GM18867 (cell line): Measurements from ENCODE around the gene CMIP.

Source experiments
- ATAC-seq: cut with Tn5 transposase; IDR thresholded peaks from one replicate; pipeline ENCODE4 v1.9.1; 2021; ENCODE audit warnings: mild to moderate bottlenecking, moderate library complexity; ENCODE audit not compliant: unreplicated experiment

The CMIP gene

GRCh38 chr16:81598083-81598482 is 153.5 kb downstream of the CMIP start:
- ATAC-seq, result no peak

DNA sequence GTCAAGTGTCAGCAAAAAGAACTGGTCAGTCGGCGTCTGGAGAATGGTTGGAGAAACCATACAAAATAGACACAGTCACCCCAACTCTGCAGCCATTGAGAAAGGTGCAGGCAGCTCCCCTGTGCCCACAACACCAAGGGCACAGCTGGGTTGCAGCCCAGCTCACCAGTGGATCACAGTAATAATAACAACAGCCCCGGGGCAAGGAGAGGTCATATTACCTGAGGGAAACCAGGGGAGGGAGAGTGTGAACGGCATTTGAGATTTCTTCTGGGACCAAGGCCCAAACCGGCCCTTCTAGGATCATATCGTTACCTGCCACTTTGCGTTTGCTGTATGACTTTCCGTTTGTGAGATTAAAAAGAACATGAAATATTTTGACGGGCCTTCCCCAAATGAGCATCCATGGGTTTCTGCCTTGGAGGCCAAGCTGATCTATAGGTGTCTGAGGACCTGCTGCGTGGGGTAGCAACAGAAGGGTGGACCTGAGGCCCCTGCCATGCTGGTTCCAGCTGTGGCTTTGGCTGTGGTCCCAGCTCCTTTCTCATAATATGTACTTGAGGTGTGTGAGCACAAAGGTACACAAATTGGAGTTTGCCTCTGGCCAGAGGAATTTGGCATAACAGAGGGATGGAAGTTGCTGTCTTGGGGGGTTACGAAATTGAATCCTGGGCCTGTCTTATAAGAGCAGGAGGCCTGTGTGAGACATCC is 154.6 kb downstream of the CMIP start:
- no peak for ATAC-seq

DNA sequence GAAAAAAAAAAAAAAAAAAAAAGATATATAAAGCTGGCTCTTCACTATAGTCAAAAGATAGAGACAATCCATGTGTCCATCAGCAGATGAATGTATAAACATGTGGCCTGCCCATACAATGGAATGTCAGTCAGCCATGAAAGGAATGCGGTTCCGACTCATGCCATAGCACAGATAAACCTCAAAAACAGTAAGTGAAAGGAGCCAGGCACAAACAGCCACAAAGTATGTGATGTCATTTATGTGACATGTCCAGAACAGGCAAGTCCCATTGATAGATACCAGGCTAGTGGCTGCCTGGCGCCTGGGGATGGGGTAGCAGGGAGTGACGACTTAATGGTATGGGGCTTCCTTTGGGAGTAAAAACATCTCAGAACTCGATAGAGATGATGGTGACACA is 155.7 kb downstream of the CMIP start:
- ATAC-seq, result no peak

GRCh38 chr16:81601008-81601428 is 156.4 kb downstream of the CMIP start:
- no peak for ATAC-seq

DNA sequence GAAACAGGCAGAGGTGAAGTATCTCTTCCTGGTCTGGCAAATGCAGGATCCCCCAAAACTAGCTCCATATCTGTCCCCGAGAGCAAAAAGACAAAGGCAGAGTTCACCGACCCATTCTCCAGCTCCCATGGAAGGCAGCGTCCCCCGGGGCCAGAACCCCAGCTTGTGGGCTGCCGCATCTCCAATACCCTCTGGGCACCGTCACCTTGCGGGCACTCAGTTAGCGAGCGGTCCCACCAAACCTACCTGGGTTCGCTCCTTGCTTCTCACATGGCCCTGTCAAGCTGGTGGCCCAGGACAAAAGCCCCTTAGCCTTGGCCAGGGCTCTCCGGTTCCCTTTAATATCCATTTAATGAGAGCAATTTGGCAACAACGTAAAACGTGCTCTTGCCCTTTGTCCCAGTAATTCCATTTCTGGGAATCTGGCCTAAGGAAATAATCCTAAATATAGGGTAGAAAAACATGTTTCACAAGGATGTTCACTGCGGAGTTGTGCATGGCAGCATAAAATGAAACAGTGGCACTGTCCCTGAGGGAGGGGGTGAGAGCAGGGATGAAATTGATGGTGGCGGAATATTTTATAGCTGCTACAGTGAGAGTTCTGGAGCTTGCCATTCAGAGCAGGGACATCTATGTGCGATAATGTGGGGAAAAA is 157.1 kb downstream of the CMIP start:
- ATAC-seq, result no peak

DNA sequence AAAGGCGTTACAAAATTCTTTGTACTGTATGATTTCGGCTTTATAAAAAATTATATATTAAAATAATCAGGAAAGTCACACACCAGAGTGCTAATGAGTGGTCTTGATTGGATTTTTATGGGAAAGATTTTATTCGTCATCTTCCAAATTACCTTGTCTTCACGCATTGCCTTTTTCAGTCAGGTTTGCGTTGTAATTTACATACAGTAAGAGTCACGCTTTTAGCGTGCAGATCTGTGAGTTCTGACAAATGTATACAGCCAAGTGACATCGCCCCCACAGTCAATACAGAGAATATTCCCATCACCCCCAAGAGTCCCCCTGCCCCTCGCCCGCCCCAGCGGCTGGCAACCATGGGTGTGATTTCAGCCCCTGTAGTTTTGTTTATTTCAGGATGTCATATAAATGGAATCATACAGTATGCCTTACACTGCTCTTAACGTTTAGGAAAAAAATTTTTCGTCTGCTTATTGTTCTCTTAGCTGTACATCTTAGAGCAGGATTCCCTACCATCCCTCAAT is 157.7 kb downstream of the CMIP start:
- no peak for ATAC-seq

GRCh38 chr16:81602792-81603191 is 158.2 kb downstream of the CMIP start:
- no peak for ATAC-seq

DNA sequence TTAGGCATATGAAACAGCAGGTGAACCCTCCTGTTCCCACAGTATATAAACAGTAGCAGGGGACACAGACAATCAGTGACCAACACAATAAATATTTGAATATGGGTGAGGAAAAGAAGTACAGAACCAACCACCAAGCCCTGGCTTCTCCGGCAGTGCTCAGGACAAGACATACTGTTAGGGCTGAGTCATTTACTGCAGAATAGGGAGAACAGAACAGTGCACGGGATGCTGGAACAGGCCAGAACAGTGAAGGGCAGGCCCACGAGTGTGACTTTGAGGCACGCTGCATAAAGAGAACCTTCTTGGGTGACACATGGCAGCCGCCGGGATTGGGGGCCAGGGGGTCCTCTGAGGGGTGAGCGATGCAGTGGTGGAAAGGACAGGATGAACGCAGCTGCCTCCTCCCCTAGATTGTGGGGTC is 160.4 kb downstream of the CMIP start:
- ATAC-seq, result no peak

DNA sequence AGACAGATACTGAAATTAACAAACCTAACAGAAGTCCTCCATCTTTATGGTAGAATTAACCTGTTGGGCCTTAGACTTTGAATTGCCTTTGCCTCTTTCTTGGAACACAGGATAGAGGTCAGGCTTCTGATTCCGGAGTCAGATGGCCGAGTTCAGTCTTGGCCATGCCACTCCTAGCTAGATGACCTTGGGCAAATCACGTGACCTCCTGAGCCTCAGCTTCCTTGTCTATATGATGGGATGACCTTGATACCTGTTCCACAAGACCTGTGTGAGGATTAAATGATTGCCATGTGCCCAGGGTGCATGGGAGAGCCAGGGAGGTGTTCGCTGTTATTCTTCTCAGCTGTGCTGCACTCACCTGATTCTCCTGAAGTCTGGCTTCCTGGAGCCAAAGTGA is 161.4 kb downstream of the CMIP start:
- ATAC-seq, result no peak

DNA sequence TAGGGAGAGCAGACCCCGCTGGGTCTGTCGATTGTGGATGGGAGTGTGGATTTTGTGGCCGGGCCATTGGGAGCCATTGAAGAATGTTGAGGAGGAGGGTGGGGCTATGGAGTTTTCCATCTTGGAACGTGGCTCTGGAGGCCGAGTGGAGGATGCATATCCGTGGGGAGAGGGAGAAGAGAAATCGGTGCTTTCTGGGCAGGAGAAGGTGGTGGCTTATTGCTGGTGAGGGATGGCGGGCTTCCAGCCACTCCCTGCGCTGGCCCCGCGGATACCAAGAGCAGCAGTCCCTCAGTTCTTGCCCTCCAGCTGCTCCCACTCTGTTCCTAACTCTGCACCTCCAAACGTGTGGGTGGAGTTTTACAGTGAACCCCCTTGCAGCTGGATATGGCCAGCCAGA is 162.4 kb downstream of the CMIP start:
- ATAC-seq, result no peak

DNA sequence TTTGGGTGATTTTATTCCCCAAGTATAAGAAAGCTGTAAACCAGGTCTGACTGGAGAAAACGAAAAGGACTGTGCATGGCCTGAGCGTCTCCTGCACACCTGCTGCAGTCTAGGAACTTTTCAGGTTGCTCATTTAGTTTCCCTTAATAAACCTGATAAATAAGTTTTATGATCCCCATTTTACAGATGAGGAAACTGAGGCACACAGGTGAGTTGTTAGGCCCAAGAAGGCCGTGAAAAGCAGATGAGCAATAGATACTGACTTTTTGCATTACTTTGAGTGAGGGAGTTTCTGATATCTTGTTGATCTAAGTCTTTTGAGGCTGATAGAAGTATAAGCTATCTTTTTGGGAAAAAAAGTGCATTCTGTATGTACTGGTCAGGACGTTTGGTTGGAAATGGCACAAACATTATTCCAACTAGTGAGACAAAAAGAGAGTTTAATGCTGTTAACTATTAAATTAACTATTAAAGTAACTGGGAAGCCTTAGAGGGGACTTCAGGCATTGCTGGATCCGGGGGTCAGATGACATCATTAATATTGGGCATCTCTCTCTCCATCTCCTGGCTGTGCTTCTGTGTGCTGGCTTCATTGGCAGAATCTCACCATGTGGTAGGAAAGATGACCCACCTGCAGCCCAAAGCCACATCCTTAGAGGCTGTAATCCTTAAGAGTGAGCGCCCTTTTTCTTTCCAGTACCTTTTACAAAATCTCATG is 163.4 kb downstream of the CMIP start:
- ATAC-seq, result no peak

DNA sequence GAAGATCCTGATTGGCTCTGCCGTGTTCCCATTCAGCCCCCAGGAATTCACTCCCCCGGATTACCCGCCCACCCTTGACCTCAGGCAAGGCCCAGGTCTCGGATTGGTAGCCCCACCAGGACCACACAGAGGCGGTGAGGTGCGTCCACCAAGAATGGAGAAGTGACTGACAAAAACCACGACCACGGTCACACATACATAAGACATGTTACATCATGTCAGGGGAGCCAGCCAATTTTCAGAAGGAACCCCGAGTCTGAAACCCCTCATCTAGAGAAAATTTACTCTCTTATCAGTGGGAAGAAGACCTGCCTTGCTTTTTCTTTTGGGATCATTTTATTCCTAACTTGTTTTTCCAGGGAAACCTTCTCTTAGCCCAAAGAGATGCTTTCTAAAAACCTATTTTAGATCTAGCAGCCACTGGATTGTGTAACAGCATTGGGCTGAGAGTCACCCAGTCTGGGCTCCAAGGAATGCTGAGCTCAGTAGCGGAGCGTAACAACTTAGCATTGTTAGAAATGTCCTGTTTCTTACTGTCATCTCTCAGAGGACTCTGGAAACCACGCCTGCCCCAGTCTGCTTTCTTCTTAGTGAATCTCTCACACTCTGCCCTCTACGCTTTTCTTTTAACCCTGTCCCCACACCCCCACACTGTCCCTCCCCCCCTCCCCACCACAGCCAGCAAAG is 164.1 kb downstream of the CMIP start:
- ATAC-seq, result no peak

GRCh38 chr16:81609323-81609892 is 164.8 kb downstream of the CMIP start:
- ATAC-seq, result no peak

GRCh38 chr16:81610144-81610842 is 165.7 kb downstream of the CMIP start:
- no peak for ATAC-seq

DNA sequence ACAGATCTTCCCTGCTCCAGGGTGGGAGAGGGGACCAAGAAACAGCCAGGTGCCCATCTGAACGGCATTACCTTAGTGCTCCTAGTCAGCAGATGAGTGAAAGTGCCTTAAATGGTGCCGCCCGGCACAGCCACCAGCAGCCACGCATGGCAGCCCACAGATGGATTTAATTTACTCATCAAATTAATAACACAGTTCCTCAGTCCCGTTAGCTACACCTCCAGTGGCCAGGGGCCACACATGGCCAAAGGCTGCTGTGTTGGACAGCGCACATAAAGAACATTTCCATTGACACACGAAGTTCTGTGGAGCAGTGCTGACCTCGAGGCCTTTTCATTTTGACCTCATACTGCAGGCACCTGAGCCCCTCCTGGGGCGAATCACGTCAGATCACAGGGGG is 166.3 kb downstream of the CMIP start:
- ATAC-seq, result no peak

DNA sequence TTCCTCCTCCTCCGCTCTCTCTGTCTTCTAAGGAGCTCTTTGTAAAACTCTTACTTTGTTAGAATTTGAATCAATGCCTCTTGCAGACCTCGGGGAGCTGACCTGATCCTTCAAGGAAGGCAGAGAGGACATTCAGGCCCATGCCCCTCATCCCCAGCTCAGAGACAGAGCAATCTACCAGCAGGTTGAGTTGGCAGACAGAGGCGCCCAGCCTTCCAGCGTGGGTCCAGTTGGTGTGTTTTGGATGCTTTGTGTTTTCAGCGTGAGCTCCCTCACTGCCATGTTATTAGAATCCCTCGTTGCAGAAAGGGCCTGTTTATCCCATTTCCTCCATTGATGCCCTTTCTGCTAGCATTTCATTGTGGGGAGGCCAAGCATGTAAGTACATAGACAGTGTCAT is 167.1 kb downstream of the CMIP start:
- ATAC-seq, result no peak

GRCh38 chr16:81612351-81613163 is 167.9 kb downstream of the CMIP start:
- no peak for ATAC-seq

DNA sequence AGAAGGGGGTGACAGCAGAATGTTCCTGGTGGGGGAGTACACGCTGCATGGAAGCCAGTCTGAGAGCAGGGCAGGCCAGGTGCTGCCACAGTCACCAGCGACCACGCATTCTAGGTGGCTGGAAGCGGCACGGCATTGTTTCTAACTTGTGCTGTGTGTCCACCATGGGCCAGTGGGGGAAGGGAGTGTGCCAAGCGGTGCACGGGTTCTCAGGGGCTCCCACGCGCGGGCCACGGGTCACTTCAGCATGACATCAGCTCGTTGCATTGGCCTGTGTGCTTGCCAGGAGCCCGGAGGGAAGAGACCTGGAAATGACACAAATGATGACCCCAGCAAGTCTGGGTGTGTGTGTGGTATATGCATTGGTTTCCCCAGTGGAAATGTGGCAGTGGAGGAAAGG is 169.6 kb downstream of the CMIP start:
- no peak for ATAC-seq

GRCh38 chr16:81614654-81615359 is 170.2 kb downstream of the CMIP start:
- no peak for ATAC-seq
